GM21447 (cell line): ENCODE data around the gene HNRNPUL1.
"Not testable (repeated sequence)": the region's sequence is repeated elsewhere in the genome, so short reads cannot be mapped to it uniquely, and the experiment has no call there.

ENCODE experiments used
- ATAC-seq: cut with Tn5 transposase; IDR thresholded peaks from one replicate; pipeline ENCODE4 v1.9.1; 2021; ENCODE audit not compliant: unreplicated experiment

The HNRNPUL1 gene

GRCh38 chr19:41273076-41273475 lies 8.9 kb downstream of the HNRNPUL1 start:
- no peak for ATAC-seq

- no peak for ATAC-seq
Observed at GRCh38 chr19:41274802-41275201, 10.6 kb downstream of the HNRNPUL1 start.

- no peak for ATAC-seq
Observed at GRCh38 chr19:41276231-41276630, 12.1 kb downstream of the HNRNPUL1 start.

GRCh38 chr19:41278478-41278877 lies 14.3 kb downstream of the HNRNPUL1 start:
- no peak for ATAC-seq

- ATAC-seq = no peak
Observed at GRCh38 chr19:41288673-41289530, 24.7 kb downstream of the HNRNPUL1 start.

GRCh38 chr19:41289814-41290213 lies 25.6 kb downstream of the HNRNPUL1 start:
- not testable (repeated sequence) for ATAC-seq

GRCh38 chr19:41294393-41294792 lies 30.2 kb downstream of the HNRNPUL1 start:
- no peak for ATAC-seq

GRCh38 chr19:41295499-41295898 lies 31.3 kb downstream of the HNRNPUL1 start:
- ATAC-seq = no peak

- no peak for ATAC-seq
Observed at GRCh38 chr19:41296433-41296871, 32.3 kb downstream of the HNRNPUL1 start.

- peak; percentile 80 for ATAC-seq
Observed at GRCh38 chr19:41297628-41298347, 33.6 kb downstream of the HNRNPUL1 start.

GRCh38 chr19:41298348-41298964 lies 34.3 kb downstream of the HNRNPUL1 start:
- ATAC-seq = no peak

GRCh38 chr19:41299046-41299754 lies 35.0 kb downstream of the HNRNPUL1 start:
- ATAC-seq = no peak

- no peak for ATAC-seq
Observed at GRCh38 chr19:41299755-41300089, 35.5 kb downstream of the HNRNPUL1 start.

GRCh38 chr19:41300555-41300954 lies 36.4 kb downstream of the HNRNPUL1 start:
- no peak for ATAC-seq

GRCh38 chr19:41302624-41303351 lies 38.6 kb downstream of the HNRNPUL1 start:
- peak; percentile 44 for ATAC-seq

- ATAC-seq = no peak
Observed at GRCh38 chr19:41303954-41304353, 39.8 kb downstream of the HNRNPUL1 start.

- no peak for ATAC-seq
Observed at GRCh38 chr19:41304706-41305483, 40.7 kb downstream of the HNRNPUL1 start.

- ATAC-seq = no peak
Observed at GRCh38 chr19:41305927-41306793, 42.0 kb downstream of the HNRNPUL1 start.
